ENCODE data around the gene GRWD1. TPM values are rescaled to one million over a fixed set of nuclear protein-coding genes. Genes with fewer than 3 reads are reported as not detected.

The GRWD1 gene
- total and polyA plus RNA-seq, 2 of the 13 experiments (the other 11 are each of a cell fraction or from before 2014, with no cell fraction given) = 10.8 to 46.6 TPM

DNA sequence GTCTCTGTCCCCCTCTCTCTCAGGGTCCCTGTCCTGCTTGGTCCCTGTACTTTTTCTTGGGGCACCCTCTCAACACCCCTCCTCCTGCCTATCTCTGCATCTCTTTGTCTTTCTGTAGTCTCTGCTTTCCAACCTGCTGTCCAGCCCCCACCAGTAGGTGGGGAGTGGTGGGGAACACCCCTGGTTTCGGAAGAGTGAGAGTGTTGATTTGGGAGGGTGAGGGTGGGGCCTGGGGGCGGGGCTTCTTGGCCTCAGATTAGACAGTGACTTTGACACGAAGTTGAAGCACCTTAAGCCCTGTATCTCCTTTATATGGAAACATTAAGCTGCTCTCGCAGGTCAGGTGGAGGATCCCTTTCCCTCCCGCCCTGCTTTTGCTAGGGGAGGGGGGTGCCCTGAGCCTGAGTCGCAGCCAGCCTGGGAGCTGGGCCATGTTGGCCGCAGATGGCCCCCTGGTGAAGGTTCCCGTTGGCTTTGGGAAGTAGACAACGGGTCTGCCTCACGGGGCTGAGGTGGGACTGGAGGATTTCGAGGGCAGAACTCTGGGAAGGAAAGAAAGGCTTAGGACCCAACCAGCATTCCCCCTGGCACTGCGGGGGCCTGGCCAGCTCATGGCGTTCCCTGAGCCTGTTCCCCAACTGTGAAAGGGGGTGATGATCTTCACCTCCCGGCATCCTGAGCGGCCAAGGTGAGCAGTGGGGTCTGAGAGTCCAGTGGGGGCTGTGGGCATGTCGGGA, 9.6 kb downstream of the GRWD1 start, which contains the start of gene KCNJ14 (continued):
- TF ChIP-seq ZSCAN25 (CRISPR knock-in tag; IDR thresholded peaks at IDR 0.05) = no peak
- no peak for TF ChIP-seq CREM (IDR thresholded peaks at IDR 0.05)
- TF ChIP-seq CREM (CRISPR knock-in tag; IDR thresholded peaks at IDR 0.05) = no peak
- no peak for TF ChIP-seq ZNF678 (CRISPR knock-in tag; IDR thresholded peaks at IDR 0.05)
- no peak for TF ChIP-seq THYN1 (CRISPR knock-in tag; IDR thresholded peaks at IDR 0.05; ENCODE audit: borderline replicate concordance, low read depth)

DNA sequence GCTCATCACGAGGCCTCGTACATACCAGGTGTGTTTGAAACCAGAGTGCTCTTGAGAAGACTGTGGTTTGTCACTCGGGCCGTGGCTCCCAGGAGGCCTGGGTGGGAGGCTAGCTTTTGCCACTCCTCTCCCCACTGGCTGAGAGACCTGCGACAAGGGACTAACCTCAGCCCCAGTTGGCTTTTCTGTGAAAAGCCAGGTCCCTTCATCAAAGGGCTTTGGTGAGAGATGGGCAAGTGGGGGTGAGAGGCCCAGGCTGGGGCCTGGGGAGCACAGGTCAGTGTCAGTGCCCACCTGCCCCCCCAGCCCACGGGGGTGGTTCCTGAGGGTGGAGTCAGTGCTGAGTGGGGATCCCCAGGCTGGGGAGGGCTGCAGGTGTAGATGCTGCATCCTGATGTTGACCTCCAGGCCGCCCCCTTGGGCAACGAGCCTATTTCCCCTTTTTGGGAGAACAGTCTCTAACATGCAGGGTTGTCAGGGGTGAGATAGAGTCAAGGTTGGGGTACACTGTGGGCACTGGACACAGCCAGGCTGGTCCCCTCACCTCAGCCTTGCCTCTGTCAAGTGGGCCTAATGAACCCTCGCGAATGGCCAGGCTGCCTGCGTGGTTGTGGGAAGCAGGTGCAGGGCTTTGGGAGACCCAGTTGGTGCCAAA, 10.3 kb downstream of the GRWD1 start:
- in situ Hi-C loops (cut with HindIII; ENCODE audit: extremely low pct_ligation_motif_present, low pct_unique_long_range_greater_than_20kb) = no loop called here

More for the DNA sequence above, 10.3 kb downstream of the GRWD1 start:
- ATAC-seq = no peak
- H3K4me1 ChIP-seq (ENCODE audit: insufficient read depth, low read length) = no peaks in the 10 kb centered on the region
- H3K36me3 ChIP-seq (replicated peaks in 1 of 2; ENCODE audit: control insufficient read depth in 1 of 2, insufficient read depth in 2 of 2, low read length in 2 of 2) = peaks cover 15 to 44% of the 10 kb centered on the region in 2 experiments
- intact Hi-C loops (cut with micrococcal nuclease; ENCODE audit: unreplicated experiment) = no loop called here
- FAIRE-seq = no peak
- no peak for DNase-seq (ENCODE audit: low spot score)
- TF ChIP-seq EP300 (IDR thresholded peaks at IDR 0.05; ENCODE audit: low read depth in 2 of 2, low read length in 2 of 2) (no peak), EP300 (CRISPR knock-in tag; IDR thresholded peaks at IDR 0.05; ENCODE audit: borderline replicate concordance) (no peak), AGO2 (optimal IDR thresholded peaks at IDR 0.05; ENCODE audit: low read depth, low read length) (peak; percentile 34), POLR2G (IDR thresholded peaks at IDR 0.05; ENCODE audit: low read depth, low read length) (peak; percentile 29; the same call in 1 of the 2 replicates)
- H2AFZ ChIP-seq (ENCODE audit: low read length) = no peak overlapping the region
- no peak overlapping the region for H3K9ac ChIP-seq (ENCODE audit: insufficient read depth, low read depth, low read length)
- H3K27me3 ChIP-seq (ENCODE audit: control insufficient read depth in 1 of 2, insufficient read depth in 2 of 2, low read length in 2 of 2) = no peaks in the 10 kb centered on the region
- BruUV-seq (replicated peaks) = no TSS peak
- H3K9me3 ChIP-seq (ENCODE audit: low read length) = no peaks in the 10 kb centered on the region
- 92% methylated on average over 2 of the region's 11 CpGs for WGBS (ENCODE audit: low lambda C conversion rate)
- H3K27ac ChIP-seq (ENCODE audit: extremely low read length, insufficient read depth, low read length) = no peak overlapping the region
- H3K4me2 ChIP-seq (ENCODE audit: low read depth, low read length) = no peak overlapping the region
- H3K4me3 ChIP-seq (replicated peaks in 1 of 3; ENCODE audit: insufficient read depth in 1 of 3, low read depth in 2 of 3, low read length in 3 of 3) = no peak overlapping the region
- no peaks in the 10 kb centered on the region for H4K20me1 ChIP-seq (ENCODE audit: insufficient read depth, low read length)
- H3K79me2 ChIP-seq (ENCODE audit: insufficient read depth, low read length) = no peaks in the 10 kb centered on the region
- CTCF ChIA-PET (ENCODE audit: low intra/inter-chr PET ratio, low total read pairs) = no interaction called here
- POLR2A ChIA-PET = no interaction called here

Measured in HepG2 (cell line).